Stomach (tissue), 4 donors: ENCODE data around the gene ADAM8.

Source experiments
- EP300 ChIP-seq: sonication (generic); formaldehyde crosslinking; IDR thresholded peaks from one replicate; pipeline ENCODE4 v1.6.1; 2017; ENCODE audit warnings: antibody characterized with exemption
- POLR2A ChIP-seq, 4 donors: fragments of 450-650 bp; IDR thresholded peaks; one replicate each; pipeline ENCODE4 v1.6.1; 2016; ENCODE audit warnings: antibody characterized with exemption in 4 of 4, control low read depth in 2 of 4, mild to moderate bottlenecking in 1 of 4, moderate library complexity in 1 of 4
- POLR2AphosphoS5 ChIP-seq, 3 donors: sonication (generic); formaldehyde crosslinking; IDR thresholded peaks; one replicate each; pipeline ENCODE4 v1.6.1; 2016; ENCODE audit warnings: antibody characterized with exemption in 3 of 3
- TF ChIP-seq, protein P1 (sequence below), 7 experiments: fragments of 450-650 bp in 4 of 7; fragments of 200-600 bp in 3 of 7; sonication (generic) in 3 of 7; IDR thresholded peaks; one replicate each; pipeline ENCODE4 v1.5.1; 2016 to 2019; ENCODE audit warnings: antibody characterized with exemption in 7 of 7, control low read depth in 2 of 7, mild to moderate bottlenecking in 1 of 7

DNA sequence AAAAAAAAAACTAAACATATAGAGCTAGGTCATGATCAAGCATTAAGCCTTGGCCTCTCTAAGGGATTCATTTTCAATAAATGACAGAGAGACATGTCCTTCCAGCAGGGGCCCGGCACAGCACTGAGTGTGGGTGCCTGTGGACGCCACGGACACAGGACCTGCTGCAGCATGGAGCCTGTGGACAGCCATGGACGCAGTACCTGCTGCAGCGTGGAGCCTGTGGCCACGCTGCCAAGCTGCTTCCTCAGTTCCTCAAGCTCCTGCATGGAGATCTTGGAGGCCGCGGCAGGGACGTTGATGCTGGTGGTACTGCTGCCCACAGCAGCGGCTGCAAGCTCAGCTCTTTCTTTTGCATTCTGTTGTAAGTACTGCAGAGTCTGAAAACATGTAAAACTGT lies 22.6 kb upstream of the ADAM8 start:
- TF ChIP-seq, protein P1, sequence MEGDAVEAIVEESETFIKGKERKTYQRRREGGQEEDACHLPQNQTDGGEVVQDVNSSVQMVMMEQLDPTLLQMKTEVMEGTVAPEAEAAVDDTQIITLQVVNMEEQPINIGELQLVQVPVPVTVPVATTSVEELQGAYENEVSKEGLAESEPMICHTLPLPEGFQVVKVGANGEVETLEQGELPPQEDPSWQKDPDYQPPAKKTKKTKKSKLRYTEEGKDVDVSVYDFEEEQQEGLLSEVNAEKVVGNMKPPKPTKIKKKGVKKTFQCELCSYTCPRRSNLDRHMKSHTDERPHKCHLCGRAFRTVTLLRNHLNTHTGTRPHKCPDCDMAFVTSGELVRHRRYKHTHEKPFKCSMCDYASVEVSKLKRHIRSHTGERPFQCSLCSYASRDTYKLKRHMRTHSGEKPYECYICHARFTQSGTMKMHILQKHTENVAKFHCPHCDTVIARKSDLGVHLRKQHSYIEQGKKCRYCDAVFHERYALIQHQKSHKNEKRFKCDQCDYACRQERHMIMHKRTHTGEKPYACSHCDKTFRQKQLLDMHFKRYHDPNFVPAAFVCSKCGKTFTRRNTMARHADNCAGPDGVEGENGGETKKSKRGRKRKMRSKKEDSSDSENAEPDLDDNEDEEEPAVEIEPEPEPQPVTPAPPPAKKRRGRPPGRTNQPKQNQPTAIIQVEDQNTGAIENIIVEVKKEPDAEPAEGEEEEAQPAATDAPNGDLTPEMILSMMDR (IDR thresholded peaks at IDR 0.05) = no peak
- no peak for TF ChIP-seq EP300
- no peak for TF ChIP-seq POLR2A (IDR thresholded peaks at IDR 0.05)
- TF ChIP-seq POLR2AphosphoS5 (IDR thresholded peaks at IDR 0.05) = no peak
